ENCODE measurements around the gene TDRKH. TPM values are rescaled to one million over a fixed set of nuclear protein-coding genes. Genes with fewer than 3 reads are reported as not detected.
"Not testable (repeated sequence)": the region's sequence is repeated elsewhere in the genome, so short reads cannot be mapped to it uniquely, and the experiment has no call there.

The TDRKH gene
- total RNA-seq, 1 donor from 2014 or later = 8.9 TPM

GRCh38 chr1:151787689-151788088 lies 2.6 kb downstream of the TDRKH start:
- H3K4me3 Mint-ChIP-seq = no peak overlapping the region
- H3K9me3 Mint-ChIP-seq = no peaks in the 10 kb centered on the region
- no peak for DNase-seq (ENCODE audit: extremely low spot score, unreplicated experiment)
- H3K27ac Mint-ChIP-seq = no peak overlapping the region
- H3K4me1 Mint-ChIP-seq (ENCODE audit: unreplicated experiment) = peaks cover 7% of the 10 kb centered on the region
- no peak for TF ChIP-seq CTCF (conservative IDR thresholded peaks at IDR 0.05)
- peaks cover 4% of the 10 kb centered on the region for H3K36me3 Mint-ChIP-seq
- peaks cover 19% of the 10 kb centered on the region for H3K27me3 Mint-ChIP-seq

GRCh38 chr1:151783796-151784195 lies 6.5 kb downstream of the TDRKH start:
- no peak overlapping the region for H3K4me3 Mint-ChIP-seq
- no peaks in the 10 kb centered on the region for H3K9me3 Mint-ChIP-seq
- no peaks in the 10 kb centered on the region for H3K4me1 Mint-ChIP-seq (ENCODE audit: unreplicated experiment)
- no peak for TF ChIP-seq CTCF (conservative IDR thresholded peaks at IDR 0.05)
- no peak overlapping the region for H3K27ac Mint-ChIP-seq
- H3K27me3 Mint-ChIP-seq = peaks cover 2% of the 10 kb centered on the region
- peaks cover 7% of the 10 kb centered on the region for H3K36me3 Mint-ChIP-seq
- no peak for DNase-seq (ENCODE audit: extremely low spot score, unreplicated experiment)

- DNase-seq (ENCODE audit: extremely low spot score, unreplicated experiment) = no peak
- Mint-ChIP-seq H3K27ac (no peak overlapping the region), H3K27me3 (peaks cover 2% of the 10 kb centered on the region), H3K4me1 (ENCODE audit: unreplicated experiment) (no peaks in the 10 kb centered on the region), H3K36me3 (peaks cover 14% of the 10 kb centered on the region), H3K9me3 (no peaks in the 10 kb centered on the region), H3K4me3 (no peak overlapping the region)
- no peak for TF ChIP-seq CTCF (conservative IDR thresholded peaks at IDR 0.05)
Observed at GRCh38 chr1:151782741-151783140, 7.6 kb downstream of the TDRKH start.

GRCh38 chr1:151782026-151782425 lies 8.3 kb downstream of the TDRKH start:
- H3K4me3 Mint-ChIP-seq; DNase-seq (ENCODE audit: extremely low spot score, unreplicated experiment); H3K27ac Mint-ChIP-seq; H3K4me1 Mint-ChIP-seq (ENCODE audit: unreplicated experiment); H3K27me3 Mint-ChIP-seq; H3K9me3 Mint-ChIP-seq: not testable (repeated sequence)
- peaks cover 14% of the 10 kb centered on the region for H3K36me3 Mint-ChIP-seq

- peaks cover 14% of the 10 kb centered on the region for H3K36me3 Mint-ChIP-seq
- not testable (repeated sequence) for H3K4me1 Mint-ChIP-seq (ENCODE audit: unreplicated experiment); H3K27ac Mint-ChIP-seq; H3K4me3 Mint-ChIP-seq; DNase-seq (ENCODE audit: extremely low spot score, unreplicated experiment); H3K27me3 Mint-ChIP-seq; H3K9me3 Mint-ChIP-seq
Observed at GRCh38 chr1:151780736-151781135, 9.6 kb downstream of the TDRKH start.

GRCh38 chr1:151779852-151780251 lies 10.4 kb downstream of the TDRKH start:
- peaks cover 14% of the 10 kb centered on the region for H3K36me3 Mint-ChIP-seq
- no peak overlapping the region for H3K4me3 Mint-ChIP-seq
- TF ChIP-seq CTCF (conservative IDR thresholded peaks at IDR 0.05) = no peak
- no peaks in the 10 kb centered on the region for H3K27me3 Mint-ChIP-seq
- H3K9me3 Mint-ChIP-seq = no peaks in the 10 kb centered on the region
- no peak overlapping the region for H3K27ac Mint-ChIP-seq
- DNase-seq (ENCODE audit: extremely low spot score, unreplicated experiment) = no peak
- no peaks in the 10 kb centered on the region for H3K4me1 Mint-ChIP-seq (ENCODE audit: unreplicated experiment)

- H3K9me3 Mint-ChIP-seq = no peaks in the 10 kb centered on the region
- no peak overlapping the region for H3K4me3 Mint-ChIP-seq
- no peak for DNase-seq (ENCODE audit: extremely low spot score, unreplicated experiment)
- no peaks in the 10 kb centered on the region for H3K27me3 Mint-ChIP-seq
- H3K27ac Mint-ChIP-seq = no peak overlapping the region
- no peaks in the 10 kb centered on the region for H3K4me1 Mint-ChIP-seq (ENCODE audit: unreplicated experiment)
- H3K36me3 Mint-ChIP-seq = peaks cover 14% of the 10 kb centered on the region
- TF ChIP-seq CTCF (conservative IDR thresholded peaks at IDR 0.05) = no peak
Observed at GRCh38 chr1:151777317-151777716, 13.0 kb downstream of the TDRKH start.
